Measurements from ENCODE around the gene FAT1. TPM values are rescaled to one million over a fixed set of nuclear protein-coding genes. Genes with fewer than 3 reads are reported as not detected.

FAT1 gene
- polyA plus RNA-seq, 1 donor from 2014 or later, result 19.8 TPM

DNA sequence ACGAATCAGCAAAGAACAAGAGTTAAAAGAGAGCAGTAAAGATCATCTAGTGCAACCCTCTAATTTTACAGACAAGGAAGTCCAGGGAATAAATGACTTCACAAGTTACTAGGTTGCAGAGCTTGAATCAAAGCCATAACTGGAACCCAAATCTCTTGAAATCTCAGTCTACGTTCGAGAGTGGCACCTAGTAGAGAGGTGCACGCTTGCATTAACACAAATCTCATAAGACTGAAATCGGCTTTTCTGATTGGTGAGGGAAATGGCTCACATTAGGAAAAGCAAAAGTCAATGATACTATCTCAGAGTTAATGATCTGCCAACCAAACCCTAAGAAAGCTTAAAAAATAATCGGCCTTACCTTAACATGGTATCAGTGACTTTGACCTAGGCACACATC, 43.0 kb downstream of the FAT1 start:
- Histone ChIP-seq H3K9me2 (ENCODE audit: insufficient read depth, low read length) (no peaks in the 10 kb centered on the region), H3K27me3 (ENCODE audit: insufficient read depth, low read depth, low read length) (no peaks in the 10 kb centered on the region), H3K36me3 (ENCODE audit: insufficient read depth, low read length) (no peaks in the 10 kb centered on the region), H3K9me3 (ENCODE audit: low read length) (no peaks in the 10 kb centered on the region), H2AFZ (ENCODE audit: low read depth, low read length) (no peak overlapping the region), H3K27ac (ENCODE audit: low read length) (no peak overlapping the region), H3K79me2 (replicated peaks; ENCODE audit: insufficient read depth, low read length) (peaks cover 26% of the 10 kb centered on the region), H3K9ac (ENCODE audit: low read length) (no peak overlapping the region), H3K4me3 (ENCODE audit: low read length) (no peak overlapping the region), H3F3A (ENCODE audit: insufficient read depth, low read length, poor library complexity, severe bottlenecking) (no peaks in the 10 kb centered on the region), H4K20me1 (ENCODE audit: insufficient read depth) (no peaks in the 10 kb centered on the region), H3K4me2 (ENCODE audit: low read length) (no peak overlapping the region)
- no peak for TF ChIP-seq MXI1 (conservative IDR thresholded peaks at IDR 0.05; ENCODE audit: poor library complexity, severe bottlenecking)
- TF ChIP-seq EP300 (conservative IDR thresholded peaks at IDR 0.05; ENCODE audit: poor library complexity, severe bottlenecking), result no peak
- TF ChIP-seq, protein P1, sequence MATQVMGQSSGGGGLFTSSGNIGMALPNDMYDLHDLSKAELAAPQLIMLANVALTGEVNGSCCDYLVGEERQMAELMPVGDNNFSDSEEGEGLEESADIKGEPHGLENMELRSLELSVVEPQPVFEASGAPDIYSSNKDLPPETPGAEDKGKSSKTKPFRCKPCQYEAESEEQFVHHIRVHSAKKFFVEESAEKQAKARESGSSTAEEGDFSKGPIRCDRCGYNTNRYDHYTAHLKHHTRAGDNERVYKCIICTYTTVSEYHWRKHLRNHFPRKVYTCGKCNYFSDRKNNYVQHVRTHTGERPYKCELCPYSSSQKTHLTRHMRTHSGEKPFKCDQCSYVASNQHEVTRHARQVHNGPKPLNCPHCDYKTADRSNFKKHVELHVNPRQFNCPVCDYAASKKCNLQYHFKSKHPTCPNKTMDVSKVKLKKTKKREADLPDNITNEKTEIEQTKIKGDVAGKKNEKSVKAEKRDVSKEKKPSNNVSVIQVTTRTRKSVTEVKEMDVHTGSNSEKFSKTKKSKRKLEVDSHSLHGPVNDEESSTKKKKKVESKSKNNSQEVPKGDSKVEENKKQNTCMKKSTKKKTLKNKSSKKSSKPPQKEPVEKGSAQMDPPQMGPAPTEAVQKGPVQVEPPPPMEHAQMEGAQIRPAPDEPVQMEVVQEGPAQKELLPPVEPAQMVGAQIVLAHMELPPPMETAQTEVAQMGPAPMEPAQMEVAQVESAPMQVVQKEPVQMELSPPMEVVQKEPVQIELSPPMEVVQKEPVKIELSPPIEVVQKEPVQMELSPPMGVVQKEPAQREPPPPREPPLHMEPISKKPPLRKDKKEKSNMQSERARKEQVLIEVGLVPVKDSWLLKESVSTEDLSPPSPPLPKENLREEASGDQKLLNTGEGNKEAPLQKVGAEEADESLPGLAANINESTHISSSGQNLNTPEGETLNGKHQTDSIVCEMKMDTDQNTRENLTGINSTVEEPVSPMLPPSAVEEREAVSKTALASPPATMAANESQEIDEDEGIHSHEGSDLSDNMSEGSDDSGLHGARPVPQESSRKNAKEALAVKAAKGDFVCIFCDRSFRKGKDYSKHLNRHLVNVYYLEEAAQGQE (IDR thresholded peaks at IDR 0.05; ENCODE audit: borderline replicate concordance), result no peak
- no peak for TF ChIP-seq POLR2AphosphoS5 (IDR thresholded peaks at IDR 0.05)
- TF ChIP-seq CTCF (IDR thresholded peaks at IDR 0.05; ENCODE audit: poor library complexity, severe bottlenecking), result no peak
- TF ChIP-seq EZH2 (IDR thresholded peaks at IDR 0.05; ENCODE audit: borderline replicate concordance, insufficient read depth, low read length, poor library complexity, severe bottlenecking), result no peak
- no peak for TF ChIP-seq RAD21 (conservative IDR thresholded peaks at IDR 0.05)

DNA sequence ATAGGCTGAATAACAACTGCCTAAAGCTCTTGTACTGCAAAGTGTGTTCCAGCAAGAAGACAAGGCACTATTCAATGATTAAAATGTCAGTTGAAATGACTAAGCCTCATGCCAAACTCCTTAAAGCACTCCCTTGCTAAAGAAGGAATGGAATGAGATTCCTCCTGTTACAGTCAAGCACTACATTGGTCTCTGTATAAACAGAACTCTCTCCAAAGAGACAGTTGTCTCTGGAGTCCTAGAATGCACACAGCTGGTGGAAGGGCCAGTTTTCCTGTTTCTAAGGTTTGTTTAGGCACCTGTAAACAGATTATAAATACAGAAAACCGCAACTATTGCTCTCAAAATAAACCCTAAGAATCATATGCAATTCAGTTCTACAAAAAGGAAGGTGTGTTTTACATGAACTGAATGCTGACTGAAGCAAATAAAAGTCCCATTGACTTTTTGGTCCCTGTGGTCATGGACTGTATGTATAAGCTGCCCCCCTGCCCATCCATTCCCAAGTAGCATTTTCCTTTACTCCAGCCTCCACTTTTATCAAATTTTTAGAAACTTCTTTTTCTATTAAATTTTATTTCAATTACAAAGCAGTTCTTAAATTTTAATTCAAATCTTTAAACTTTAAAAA, 47.0 kb downstream of the FAT1 start:
- H3K9me2 ChIP-seq (ENCODE audit: insufficient read depth, low read length), result no peaks in the 10 kb centered on the region
- no peak overlapping the region for H2AFZ ChIP-seq (ENCODE audit: low read depth, low read length)
- H3F3A ChIP-seq (ENCODE audit: insufficient read depth, low read length, poor library complexity, severe bottlenecking), result no peaks in the 10 kb centered on the region
- TF ChIP-seq EP300 (conservative IDR thresholded peaks at IDR 0.05; ENCODE audit: poor library complexity, severe bottlenecking), result no peak
- TF ChIP-seq MXI1 (conservative IDR thresholded peaks at IDR 0.05; ENCODE audit: poor library complexity, severe bottlenecking), result no peak
- TF ChIP-seq POLR2AphosphoS5 (IDR thresholded peaks at IDR 0.05), result no peak
- no peaks in the 10 kb centered on the region for H3K9me3 ChIP-seq (ENCODE audit: low read length)
- no peak overlapping the region for H3K4me3 ChIP-seq (ENCODE audit: low read length)
- H3K27ac ChIP-seq (ENCODE audit: low read length), result no peak overlapping the region
- H4K20me1 ChIP-seq (ENCODE audit: insufficient read depth), result no peaks in the 10 kb centered on the region
- no peaks in the 10 kb centered on the region for H3K27me3 ChIP-seq (ENCODE audit: insufficient read depth, low read depth, low read length)
- H3K79me2 ChIP-seq (replicated peaks; ENCODE audit: insufficient read depth, low read length), result peaks cover 28% of the 10 kb centered on the region
- H3K9ac ChIP-seq (ENCODE audit: low read length), result no peak overlapping the region
- H3K36me3 ChIP-seq (ENCODE audit: insufficient read depth, low read length), result no peaks in the 10 kb centered on the region
- H3K4me2 ChIP-seq (ENCODE audit: low read length), result no peak overlapping the region

DNA sequence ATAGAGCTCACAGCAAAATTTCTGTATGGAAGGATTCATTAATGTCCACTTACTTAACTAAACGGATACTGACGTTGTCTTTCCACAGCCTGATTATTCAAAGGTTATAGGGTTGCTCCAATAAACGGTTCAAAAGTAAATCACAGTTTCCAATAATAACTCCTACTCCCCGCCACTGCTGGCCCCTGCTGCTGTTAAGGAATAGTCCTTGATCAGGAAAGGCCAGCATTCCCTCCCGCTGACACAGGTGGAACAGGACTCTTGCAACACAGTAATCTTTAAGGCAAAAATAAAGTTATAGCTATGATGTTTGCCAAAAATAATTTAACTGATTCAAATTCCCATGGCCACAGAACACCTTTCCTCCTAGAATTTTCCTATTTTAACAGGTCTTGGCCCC, 53.9 kb downstream of the FAT1 start:
- H3K4me2 ChIP-seq (ENCODE audit: low read length), result no peak overlapping the region
- no peaks in the 10 kb centered on the region for H3K9me2 ChIP-seq (ENCODE audit: insufficient read depth, low read length)
- H3K27me3 ChIP-seq (ENCODE audit: insufficient read depth, low read depth, low read length), result no peaks in the 10 kb centered on the region
- no peaks in the 10 kb centered on the region for H4K20me1 ChIP-seq (ENCODE audit: insufficient read depth)
- no peak overlapping the region for H3K9ac ChIP-seq (ENCODE audit: low read length)
- H3K79me2 ChIP-seq (replicated peaks; ENCODE audit: insufficient read depth, low read length), result peaks cover 8% of the 10 kb centered on the region
- H2AFZ ChIP-seq (ENCODE audit: low read depth, low read length), result no peak overlapping the region
- H3K4me3 ChIP-seq (ENCODE audit: low read length), result no peak overlapping the region
- no peaks in the 10 kb centered on the region for H3F3A ChIP-seq (ENCODE audit: insufficient read depth, low read length, poor library complexity, severe bottlenecking)
- H3K36me3 ChIP-seq (ENCODE audit: insufficient read depth, low read length), result no peaks in the 10 kb centered on the region
- no peaks in the 10 kb centered on the region for H3K9me3 ChIP-seq (ENCODE audit: low read length)
- TF ChIP-seq SMC3 (conservative IDR thresholded peaks at IDR 0.05; ENCODE audit: poor library complexity) (peak; percentile 27), RAD21 (conservative IDR thresholded peaks at IDR 0.05) (peak; percentile 9), EZH2 (IDR thresholded peaks at IDR 0.05; ENCODE audit: borderline replicate concordance, insufficient read depth, low read length, poor library complexity, severe bottlenecking) (no peak), MXI1 (conservative IDR thresholded peaks at IDR 0.05; ENCODE audit: poor library complexity, severe bottlenecking) (no peak), CTCF (IDR thresholded peaks at IDR 0.05; ENCODE audit: poor library complexity, severe bottlenecking) (peak; percentile 3), EP300 (conservative IDR thresholded peaks at IDR 0.05; ENCODE audit: poor library complexity, severe bottlenecking) (no peak), TAF1 (IDR thresholded peaks at IDR 0.05; ENCODE audit: low read depth) (no peak), POLR2AphosphoS5 (IDR thresholded peaks at IDR 0.05) (no peak)
- TF ChIP-seq, protein P1 (IDR thresholded peaks at IDR 0.05; ENCODE audit: borderline replicate concordance), result no peak
- no peak overlapping the region for H3K27ac ChIP-seq (ENCODE audit: low read length)

Data from neural cell (in vitro differentiated cells).